Activated CD4-positive, CD25-positive, alpha-beta regulatory T cell treated with anti-CD3 and anti-CD28 coated beads, Interleukin-2, amount 50 U/mL, for 24 hours (primary cell): ENCODE data around the gene ARHGEF35.
"Not testable (repeated sequence)": the region's sequence is repeated elsewhere in the genome, so short reads cannot be mapped to it uniquely, and the experiment has no call there.

Experiments
- ATAC-seq, 2 donors: fragments of 150-1000 bp; cut with Tn5 transposase; one replicate each; pipeline ENCODE4 v1.10.0; 2021; ENCODE audit warnings: mild to moderate bottlenecking in 1 of 2, moderate library complexity in 1 of 2

The ARHGEF35 gene

GRCh38 chr7:144178380-144179164 lies 17.1 kb downstream of the ARHGEF35 start:
- ATAC-seq = peak; percentile 65 to 86

GRCh38 chr7:144174613-144175012 lies 21.0 kb downstream of the ARHGEF35 start:
- no peak for ATAC-seq

- ATAC-seq = not testable (repeated sequence)
Measured at GRCh38 chr7:144171594-144172350, 23.9 kb downstream of the ARHGEF35 start.

- no peak for ATAC-seq
Measured at GRCh38 chr7:144164784-144165183, 30.8 kb downstream of the ARHGEF35 start.

GRCh38 chr7:144158861-144159260 lies 36.8 kb downstream of the ARHGEF35 start:
- no peak for ATAC-seq

- ATAC-seq = no peak
Measured at GRCh38 chr7:144148224-144148827, 47.3 kb downstream of the ARHGEF35 start.

- ATAC-seq = no peak
Measured at GRCh38 chr7:144144426-144144825, 51.2 kb downstream of the ARHGEF35 start.

GRCh38 chr7:144142187-144142586 lies 53.4 kb downstream of the ARHGEF35 start:
- no peak for ATAC-seq

- no peak for ATAC-seq
Measured at GRCh38 chr7:144137501-144137900, 58.1 kb downstream of the ARHGEF35 start.
